ENCODE measurements around the gene MICB.
"Not testable (repeated sequence)": the region's sequence is repeated elsewhere in the genome, so short reads cannot be mapped to it uniquely, and the experiment has no call there.

The MICB gene

DNA sequence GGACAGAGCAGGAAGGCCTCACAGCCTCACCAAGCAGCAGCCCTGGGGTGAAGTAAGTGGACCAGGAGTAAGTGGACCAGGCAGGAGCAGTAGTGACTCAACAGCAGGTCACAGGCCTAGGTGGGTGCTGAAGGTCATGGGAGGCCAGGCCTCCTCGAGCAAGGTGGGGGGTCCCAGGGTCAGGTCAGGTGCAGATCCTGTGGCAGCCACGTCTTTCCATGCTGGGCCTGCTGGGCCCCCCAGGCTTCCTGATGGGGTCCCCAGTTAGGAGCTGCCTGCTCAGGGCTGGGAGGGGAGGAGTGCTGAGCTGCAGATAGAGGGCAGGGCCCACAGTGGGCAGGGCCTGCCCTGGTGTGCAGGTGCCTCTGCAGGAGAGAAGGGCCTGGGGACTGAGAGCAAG, 11.1 kb downstream of the MICB start:
- not testable (repeated sequence) for DNase-seq (ENCODE audit: low spot score)

DNA sequence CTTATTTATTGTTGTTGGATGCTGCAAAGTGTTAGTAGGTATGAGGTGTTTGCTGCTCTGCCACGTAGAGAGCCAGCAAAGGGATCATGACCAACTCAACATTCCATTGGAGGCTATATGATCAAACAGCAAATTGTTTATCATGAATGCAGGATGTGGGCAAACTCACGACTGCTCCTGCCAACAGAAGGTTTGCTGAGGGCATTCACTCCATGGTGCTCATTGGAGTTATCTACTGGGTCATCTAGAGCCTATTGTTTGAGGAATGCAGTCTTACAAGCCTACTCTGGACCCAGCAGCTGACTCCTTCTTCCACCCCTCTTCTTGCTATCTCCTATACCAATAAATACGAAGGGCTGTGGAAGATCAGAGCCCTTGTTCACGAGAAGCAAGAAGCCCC, 12.1 kb downstream of the MICB start:
- DNase-seq (ENCODE audit: low spot score), result no peak

DNA sequence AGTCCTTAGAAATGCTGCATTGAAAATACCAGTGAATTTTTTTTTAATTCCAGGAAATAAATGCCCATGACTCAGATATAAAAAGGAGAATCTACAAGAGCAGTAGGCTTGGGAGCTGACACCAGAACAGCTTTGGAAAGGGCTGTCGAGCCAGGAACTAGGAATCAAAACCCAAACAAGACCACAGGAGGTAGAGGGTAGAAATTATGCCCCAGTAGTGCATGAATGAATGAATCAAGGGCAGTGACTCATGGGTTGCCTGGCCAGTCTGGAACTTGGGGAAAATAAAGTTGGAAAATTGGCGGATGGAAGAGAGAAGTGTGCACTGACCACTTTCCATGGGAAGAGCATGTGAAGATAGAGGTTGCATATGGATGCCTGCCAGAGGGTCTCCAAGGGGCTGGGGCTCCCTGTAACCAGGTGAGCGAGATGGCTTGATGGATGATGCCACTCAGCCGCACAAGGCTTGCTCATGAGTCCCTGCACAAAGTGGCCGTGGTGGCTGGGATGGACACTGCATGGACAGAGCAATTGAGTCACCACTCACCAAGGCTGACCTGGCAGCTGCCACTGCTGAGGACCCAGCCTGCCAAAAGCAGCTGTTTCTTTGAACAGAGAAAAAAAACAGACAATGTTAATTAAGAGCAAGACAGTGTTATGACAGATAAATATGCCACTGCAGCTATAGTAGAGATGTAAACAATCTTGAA, 15.7 kb downstream of the MICB start:
- no peak for DNase-seq (ENCODE audit: low spot score)

DNA sequence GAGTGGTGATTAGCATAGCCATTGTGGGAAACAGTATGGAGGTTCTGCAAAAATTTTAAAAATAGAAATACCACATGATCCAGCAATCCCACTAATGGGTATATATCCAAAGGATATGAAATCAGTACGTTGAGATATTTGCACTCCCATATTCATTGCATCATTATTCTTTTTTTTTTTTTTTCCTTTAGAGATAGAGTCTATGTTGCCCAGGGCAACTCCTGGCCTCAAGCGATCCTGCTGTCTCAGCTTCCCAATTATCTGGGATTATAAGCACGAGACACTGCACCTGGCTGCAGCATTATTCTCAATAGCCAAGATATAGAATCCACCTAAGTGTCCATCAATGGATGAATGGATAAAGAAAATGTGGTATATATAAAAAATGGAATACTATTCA, 23.9 kb downstream of the MICB start:
- DNase-seq (ENCODE audit: low spot score), result no peak

DNA sequence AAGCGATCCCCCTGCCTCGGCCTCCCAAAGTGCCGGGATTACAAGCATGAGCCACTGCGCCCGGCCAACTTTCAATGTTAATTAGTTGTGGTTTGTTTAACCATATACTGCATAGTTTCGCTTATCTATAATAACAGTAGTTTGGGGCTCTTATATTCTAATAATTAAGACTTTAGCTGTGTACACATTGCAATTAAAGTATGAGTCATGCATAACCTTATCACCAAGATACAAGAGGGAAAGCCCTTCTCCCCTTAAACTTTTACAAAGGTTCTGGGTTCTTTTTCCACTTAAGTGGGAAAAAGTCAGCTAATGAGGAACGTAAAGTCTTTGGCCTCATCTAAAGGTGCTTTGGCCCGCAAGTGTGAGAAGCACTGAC, 27.6 kb downstream of the MICB start:
- no peak for DNase-seq (ENCODE audit: low spot score)

DNA sequence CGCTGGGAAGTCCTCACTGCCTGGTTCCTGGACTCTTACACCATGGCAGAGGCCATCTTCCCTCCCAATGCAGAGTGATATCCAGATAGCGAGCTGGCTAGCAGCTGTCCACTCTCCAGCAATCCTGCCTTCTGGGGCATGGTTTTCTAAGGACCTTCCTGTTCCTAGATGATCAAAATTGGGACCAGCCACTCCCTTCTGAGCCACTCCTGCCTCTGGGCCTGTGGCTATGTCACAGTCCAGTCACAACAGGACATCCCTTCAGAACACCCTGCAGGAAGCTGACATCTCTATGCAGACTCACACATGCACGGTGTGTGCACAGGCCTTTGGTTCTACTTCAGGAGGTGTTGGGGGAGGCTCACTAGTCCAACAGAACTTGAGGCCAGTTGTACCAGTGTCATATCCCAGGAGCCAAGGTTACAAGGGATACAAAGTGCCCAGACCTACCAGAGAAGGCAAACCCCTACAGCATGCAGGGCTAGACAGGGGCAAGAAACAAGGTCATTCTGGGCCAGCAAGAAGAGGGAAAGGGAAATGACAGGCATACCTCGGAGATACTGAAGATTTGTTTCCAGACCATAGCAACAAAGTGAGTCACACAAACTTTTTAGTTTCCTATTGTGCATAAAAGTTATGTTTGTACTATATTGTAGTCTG, 28.1 kb downstream of the MICB start:
- DNase-seq (ENCODE audit: low spot score), result peak; percentile 83

DNA sequence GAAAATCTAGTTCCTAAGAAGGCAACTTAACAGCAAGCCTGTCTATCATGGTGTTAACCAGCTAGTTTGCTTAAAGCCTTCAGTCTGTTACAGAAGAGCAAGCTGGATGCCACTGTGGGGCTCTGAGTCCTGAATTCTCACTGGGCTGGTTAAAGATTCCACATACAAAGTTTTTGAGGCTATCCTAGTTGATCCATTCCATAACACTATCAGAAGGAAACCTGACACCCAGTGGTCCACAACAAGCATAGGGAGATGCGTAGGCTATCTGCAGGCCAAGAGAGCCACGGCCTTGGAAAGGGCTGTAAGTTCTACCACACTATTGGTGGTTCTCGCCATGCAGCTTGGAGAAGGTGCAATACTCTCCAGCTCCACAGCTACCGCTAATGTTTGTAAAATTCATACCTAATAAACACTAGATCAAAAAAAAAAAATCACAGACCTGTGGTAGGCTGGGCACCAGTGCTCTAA, 30.4 kb downstream of the MICB start:
- no peak for DNase-seq (ENCODE audit: low spot score)

DNA sequence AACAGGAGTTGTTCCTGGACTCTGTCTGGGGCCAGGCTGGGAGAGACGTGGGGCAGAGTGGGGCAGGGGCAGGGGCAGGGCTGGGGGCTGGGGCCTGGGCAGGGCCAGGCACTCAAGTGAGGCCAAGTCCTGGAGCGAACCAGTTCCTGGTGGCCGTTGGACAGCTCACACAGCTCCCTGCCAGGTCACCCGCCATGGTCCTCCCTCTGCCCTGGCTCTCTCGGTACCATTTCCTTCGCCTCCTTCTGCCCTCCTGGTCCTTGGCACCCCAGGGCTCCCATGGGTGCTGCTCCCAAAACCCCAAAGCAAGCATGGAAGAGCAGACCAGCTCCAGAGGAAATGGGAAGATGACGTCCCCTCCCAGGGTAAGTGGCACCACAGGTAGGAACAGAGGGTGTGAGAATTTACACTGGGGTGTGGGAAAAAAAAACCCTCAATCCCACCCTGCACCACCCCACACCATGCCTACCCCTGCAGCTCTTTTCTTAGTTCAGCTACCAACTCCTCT, 30.9 kb downstream of the MICB start, which contains the start of gene MCCD1:
MCCD1 (plus strand) TSS at position 142 of the 508 bp plus-strand sequence; CDS start at position 195, 53 bp downstream.
- no peak for DNase-seq (ENCODE audit: low spot score)

DNA sequence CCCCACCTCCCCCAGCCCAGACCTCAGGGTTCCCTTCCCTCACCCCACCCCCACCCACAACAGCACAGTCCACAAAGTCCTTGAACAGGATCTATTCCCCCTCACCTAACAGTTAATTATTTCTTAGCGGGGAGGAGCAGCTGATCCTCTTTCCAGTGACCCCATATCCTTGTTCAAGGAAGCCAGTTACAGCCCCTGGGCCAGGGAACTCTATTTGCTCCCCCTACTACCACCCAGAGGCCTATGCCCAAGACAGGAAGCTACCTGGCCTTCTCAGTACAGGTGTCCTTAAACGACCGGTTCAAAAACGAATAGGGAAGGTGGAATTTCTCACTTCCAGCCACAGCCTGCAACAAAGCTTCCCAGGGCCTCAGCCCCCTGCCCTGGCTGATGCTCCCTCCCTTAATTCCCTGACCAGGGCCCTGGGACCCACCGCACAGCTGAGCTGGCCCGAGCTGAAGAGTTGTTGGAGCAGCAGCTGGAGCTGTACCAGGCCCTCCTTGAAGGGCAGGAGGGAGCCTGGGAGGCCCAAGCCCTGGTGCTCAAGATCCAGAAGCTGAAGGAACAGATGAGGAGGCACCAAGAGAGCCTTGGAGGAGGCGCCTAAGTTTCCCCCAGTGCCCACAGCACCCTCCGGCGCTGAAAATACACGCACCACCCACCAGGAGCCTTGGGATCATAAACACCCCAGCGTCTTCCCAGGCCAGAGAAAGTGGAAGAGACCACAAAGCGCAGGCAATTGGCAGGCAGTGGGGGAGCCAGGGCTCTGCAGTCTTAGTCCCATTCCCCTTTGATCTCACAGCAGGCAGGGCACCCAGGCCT, 31.6 kb downstream of the MICB start:
- no peak for DNase-seq (ENCODE audit: low spot score)

DNA sequence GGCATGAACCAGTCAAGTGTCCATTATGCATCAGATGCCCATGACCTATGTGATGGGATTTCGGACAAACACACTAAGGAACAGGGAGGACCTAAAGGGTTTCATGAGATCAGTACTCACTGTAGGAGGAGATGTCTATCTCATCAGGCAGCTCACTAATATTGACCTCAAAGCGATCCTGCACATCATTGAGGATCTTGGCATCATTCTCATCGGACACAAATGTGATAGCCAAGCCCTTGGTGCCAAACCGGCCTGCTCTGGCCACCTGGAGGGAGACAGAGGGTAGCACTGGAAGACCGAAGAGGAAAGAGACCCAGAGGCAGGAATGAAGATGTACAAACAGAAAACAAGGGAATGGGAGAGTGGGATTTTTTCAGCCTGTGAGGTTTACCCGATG, 32.7 kb downstream of the MICB start:
- DNase-seq (ENCODE audit: low spot score), result no peak

DNA sequence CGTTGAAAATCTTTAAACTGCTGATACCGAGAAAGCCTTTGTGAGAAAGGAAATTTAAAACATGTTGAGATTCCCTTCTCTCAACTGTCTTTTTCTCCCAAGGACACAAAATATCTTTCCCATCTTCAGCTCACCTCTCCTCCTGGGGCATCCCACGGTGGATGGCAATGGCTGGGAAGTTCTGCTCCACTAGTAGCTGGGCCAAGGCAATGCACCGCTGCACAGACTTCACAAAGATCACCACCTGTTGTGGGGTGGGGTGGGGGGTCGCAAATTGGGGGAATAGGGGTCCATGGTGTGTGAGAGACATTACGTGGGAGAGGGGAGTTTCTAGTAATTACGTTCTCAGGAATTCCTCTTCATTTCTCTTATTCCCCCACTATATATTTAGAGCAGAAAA, 33.2 kb downstream of the MICB start:
- DNase-seq (ENCODE audit: low spot score), result no peak

DNA sequence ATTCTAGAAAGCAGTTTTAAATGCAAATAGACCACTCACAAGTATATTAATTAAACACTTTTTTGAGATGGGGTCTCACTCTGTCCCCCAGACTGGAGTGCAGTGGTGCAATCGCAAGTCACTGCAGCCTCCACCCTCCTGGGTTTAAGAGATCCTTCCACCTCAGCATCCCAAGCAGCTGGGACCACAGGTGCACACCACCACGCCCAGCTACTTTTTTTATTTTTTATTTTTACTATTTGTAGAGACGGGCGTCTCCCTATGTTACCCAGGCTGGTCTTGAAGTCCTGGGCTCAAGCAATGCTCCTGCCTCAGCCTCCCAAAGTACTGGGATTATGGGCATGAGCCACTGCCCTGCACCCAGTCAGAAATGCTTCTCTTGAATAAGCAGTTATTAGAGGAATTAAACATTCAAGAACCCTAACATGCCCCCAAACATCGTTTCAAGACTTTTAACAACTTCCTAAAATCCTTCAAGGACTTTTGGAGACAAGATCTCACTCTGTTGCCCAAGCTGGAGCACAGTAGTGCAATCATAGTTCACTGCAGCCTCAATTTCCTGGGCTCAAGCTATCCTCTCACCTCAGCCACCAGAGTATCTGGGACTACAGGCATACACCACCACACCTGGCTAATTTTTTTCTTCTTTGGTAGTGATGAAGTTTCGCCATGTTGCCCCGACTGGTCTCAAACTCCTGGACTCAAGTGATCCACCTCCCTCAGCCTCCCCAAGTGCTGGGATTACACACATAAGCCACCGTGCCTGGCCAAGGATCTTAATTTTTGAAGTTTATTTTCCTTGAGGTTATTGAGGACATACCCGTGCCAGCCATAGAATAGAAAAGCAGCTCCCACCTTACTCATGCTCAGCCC, 34.1 kb downstream of the MICB start:
- no peak for DNase-seq (ENCODE audit: low spot score)

DNA sequence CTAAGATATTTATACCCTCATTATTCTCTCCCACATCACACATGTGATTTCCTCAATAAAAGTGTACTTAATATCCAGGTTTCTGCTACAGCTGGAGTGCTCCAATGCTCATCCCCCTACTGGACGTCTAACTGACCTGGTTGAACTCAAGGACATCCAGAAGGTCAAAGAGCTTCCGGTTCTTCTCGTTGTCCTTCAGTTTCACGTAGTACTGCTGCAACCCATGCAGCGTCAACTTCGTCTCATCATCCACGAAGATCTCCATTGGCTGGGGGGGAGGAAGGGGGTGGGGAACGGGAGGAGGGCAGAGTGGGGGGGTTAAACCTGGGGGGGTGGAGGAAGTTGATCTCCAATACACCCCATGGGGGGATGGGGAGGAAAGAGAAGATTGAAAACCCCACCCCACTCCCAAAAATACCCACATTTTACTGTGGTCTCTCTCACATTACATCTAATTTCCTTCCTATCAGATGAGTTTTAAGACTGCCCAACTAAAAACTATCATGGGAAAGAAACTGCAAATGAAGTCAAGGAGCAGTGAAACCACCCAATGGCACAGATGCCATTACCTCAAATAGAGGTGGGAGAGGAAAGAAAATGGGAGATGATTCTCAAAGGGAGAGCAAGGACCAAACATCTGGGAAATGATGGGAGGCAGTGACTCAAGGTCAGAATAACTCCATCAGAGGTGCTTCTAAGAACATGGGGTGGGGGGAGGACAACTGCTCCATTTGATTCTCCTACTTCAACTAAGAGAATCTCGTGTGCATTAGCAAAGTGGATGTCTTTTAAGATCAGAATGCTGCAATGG, 34.9 kb downstream of the MICB start:
- DNase-seq (ENCODE audit: low spot score), result no peak

DNA sequence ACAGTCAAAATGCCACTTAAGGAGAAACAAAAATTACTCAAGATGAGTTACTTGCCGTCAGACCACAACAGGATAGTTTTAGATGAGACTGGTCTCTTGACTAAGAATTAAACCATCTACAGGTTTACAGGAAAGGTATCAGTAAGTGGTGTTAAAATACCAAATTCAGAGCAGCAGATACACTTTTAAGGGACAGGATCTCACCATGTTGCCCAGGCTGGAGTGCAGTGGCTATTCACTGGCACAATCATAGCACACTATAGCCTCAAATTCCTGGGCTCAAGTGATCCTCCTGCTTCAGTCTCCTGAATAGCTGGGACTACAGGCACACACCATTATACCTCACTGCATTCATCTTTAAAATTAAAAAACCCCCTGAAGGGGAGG, 35.5 kb downstream of the MICB start:
- DNase-seq (ENCODE audit: low spot score), result no peak

DNA sequence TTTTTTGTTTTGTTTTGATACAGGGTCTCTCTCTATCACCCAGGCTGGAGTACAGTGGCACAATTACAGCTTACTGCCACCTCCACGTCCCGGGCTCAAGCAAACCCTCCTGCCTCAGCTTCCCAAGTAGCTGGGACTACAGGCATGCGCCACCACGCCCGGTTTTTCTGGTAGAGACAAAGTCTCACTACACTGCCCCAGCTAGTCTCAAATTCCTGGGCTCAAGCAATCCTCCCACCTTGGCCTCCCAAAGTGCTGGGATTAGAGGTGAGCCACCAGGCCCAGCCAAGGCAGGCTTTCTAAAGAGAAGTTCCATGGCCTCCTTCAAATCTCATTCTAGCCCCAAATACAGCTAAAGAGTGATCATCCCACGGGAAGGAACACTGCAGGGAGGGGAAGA, 36.1 kb downstream of the MICB start:
- DNase-seq (ENCODE audit: low spot score), result no peak

DNA sequence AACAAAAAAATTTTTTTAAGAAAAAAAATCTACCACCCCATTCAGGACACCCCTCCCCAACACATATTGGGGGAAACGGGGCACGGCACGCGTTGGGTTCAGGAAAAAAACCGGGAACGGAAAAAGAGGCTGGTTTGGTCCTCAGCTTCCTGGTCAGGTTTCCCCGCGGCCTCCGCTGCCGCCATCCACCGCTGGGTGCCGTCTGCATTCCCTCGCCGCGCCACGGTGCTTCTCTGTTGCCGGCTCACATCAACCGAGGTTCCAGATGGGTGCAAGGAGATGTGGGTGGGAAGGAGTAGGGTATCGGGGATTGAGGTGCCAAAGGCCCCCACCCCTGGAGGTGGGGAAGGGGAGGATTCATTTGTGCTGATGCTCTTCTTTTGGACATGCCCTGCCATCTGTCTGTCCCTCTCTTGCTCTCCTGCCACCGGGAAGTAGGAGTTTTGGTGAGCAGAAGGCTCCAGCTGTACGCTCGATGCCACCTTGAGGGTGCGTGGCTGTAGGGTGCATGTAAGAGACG, 36.6 kb downstream of the MICB start:
- no peak for DNase-seq (ENCODE audit: low spot score)

DNA sequence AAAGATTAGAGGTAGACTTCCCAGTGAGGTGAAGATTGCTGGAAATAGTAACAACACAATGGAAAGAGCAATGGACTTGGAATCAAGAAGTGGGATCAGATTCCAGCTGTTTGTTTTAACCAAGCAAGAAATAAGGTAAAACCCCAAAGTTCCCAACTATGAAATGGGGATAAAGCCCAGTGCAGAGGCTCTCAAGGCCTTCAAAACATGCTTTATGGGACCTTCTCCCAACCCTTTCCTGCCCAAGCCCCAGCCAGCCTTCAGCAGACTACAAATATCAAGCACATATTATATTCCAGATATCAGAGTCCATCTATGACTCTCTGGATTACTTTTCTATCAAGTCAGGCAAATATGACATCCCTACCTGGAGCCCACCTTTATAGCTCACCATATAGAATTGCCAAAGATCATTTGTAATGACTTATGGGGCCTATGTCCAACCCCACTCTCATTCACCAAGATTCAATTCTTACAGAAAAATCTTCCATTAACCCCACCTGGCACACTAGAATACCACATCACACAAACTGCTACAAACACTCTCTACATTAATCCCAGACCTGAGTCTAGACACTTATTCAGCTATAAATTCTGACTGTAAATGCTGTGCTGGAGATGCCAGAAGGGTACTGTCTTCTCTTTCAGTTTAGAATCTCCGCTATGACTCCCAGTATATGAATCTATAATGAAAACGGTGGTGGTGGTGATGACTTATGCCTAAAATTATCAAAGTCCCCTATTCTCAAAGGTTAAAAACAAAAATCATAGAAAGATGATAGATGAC, 37.8 kb downstream of the MICB start:
- no peak for DNase-seq (ENCODE audit: low spot score)

DNA sequence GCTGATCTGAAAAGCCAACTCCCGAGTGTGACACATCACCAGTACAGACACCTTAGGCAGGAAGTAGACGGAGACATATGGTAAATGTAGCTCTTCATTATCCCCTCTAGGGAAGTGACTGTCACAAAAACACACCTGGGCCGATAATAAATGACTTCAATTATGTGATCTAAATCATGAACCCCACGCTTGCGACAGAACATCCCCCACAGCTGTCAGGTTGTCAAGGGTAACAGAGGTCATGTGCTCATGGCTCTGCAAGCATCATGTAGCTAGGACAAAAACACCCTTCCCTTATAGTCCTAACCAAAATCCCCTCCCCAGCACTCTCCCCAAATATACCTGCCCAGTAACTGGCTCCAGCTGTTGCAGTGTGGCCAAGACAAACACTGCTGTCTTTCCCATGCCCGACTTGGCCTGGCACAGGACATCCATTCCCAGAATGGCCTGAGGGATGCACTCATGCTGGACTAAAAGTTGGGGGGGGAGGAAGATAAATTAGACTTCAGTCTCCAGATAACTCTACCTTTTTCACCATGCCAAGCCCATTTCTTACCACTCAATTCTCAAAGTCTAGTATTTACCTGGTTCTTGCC, 41.0 kb downstream of the MICB start:
- DNase-seq (ENCODE audit: low spot score), result no peak

DNA sequence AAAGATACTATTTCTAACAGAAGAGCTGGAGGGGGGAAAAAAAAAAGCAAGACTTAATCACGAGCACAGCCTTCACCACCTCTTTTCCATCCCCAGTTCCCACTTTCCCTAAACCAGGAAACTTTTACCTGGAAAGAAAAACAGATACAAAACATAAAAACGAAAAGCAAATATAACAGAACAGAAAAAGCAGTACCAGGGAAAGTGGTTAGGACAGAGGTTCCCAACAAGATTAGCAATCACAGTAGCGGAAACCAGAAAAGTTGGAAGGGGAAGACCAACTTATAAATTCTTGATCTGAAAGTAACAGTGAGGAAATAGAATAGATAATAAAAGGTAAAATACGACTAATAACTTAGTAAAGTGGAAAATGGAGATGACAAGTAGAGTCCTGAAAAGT, 42.7 kb downstream of the MICB start:
- DNase-seq (ENCODE audit: low spot score), result no peak

Measured in kidney capillary endothelial cell (primary cell).